Stimulated activated CD4-positive, alpha-beta T cell treated with anti-CD3 and anti-CD28 coated beads, Interleukin-2, amount 100 ng/mL, for 48 hours (primary cell): ENCODE data around the gene KIAA0513.

Experiments used
- DNase-seq, 2 donors: peaks; one replicate each; pipeline ENCODE4 v3.0.0-alpha.2; 2020

The KIAA0513 gene

GRCh38 chr16:85005285-85006069, 22.1 kb upstream of the KIAA0513 start:
- DNase-seq: no peak

- no peak for DNase-seq
Measured at GRCh38 chr16:85006639-85007038, 21.0 kb upstream of the KIAA0513 start.

GRCh38 chr16:85007496-85008214, 19.9 kb upstream of the KIAA0513 start:
- DNase-seq: no peak

- no peak for DNase-seq
Measured at GRCh38 chr16:85008271-85008670, 19.3 kb upstream of the KIAA0513 start.

- DNase-seq: no peak
Measured at GRCh38 chr16:85010446-85010930, 17.1 kb upstream of the KIAA0513 start.

- DNase-seq: peak; percentile 80 to 86
Measured at GRCh38 chr16:85010931-85011845, 16.4 kb upstream of the KIAA0513 start, which contains the start of gene ZDHHC7. ZDHHC7 (minus strand) TSS chr16:85011535; CDS start chr16:84990618, 20,917 bp downstream.

GRCh38 chr16:85011846-85012284, 15.7 kb upstream of the KIAA0513 start:
- DNase-seq: no peak

- DNase-seq: no peak
Measured at GRCh38 chr16:85014311-85014710, 13.3 kb upstream of the KIAA0513 start.

- DNase-seq: no peak
Measured at GRCh38 chr16:85015481-85016187, 12.0 kb upstream of the KIAA0513 start.

GRCh38 chr16:85017151-85017550, 10.4 kb upstream of the KIAA0513 start:
- peak; percentile 7 to 9 for DNase-seq

- no peak for DNase-seq
Measured at GRCh38 chr16:85017633-85018032, 10.0 kb upstream of the KIAA0513 start.

GRCh38 chr16:85018529-85019236, 8.9 kb upstream of the KIAA0513 start:
- no peak for DNase-seq

- DNase-seq: no peak
Measured at GRCh38 chr16:85019659-85020245, 7.8 kb upstream of the KIAA0513 start.

- no peak for DNase-seq
Measured at GRCh38 chr16:85025781-85026653, 1.6 kb upstream of the KIAA0513 start.

- no peak for DNase-seq
Measured at GRCh38 chr16:85026703-85027102, 892 bp upstream of the KIAA0513 start.

- DNase-seq: no peak
Measured at GRCh38 chr16:85027958-85028684, 526 bp downstream of the KIAA0513 start.

GRCh38 chr16:85028685-85029407, 1.3 kb downstream of the KIAA0513 start:
- peak; percentile 60 to 66 for DNase-seq

GRCh38 chr16:85029408-85029784, 1.8 kb downstream of the KIAA0513 start:
- DNase-seq: peak; percentile 37 to 44

GRCh38 chr16:85029981-85030401, 2.4 kb downstream of the KIAA0513 start:
- no peak for DNase-seq
